ENCODE measurements around the gene ANKRD44. TPM values are rescaled to one million over a fixed set of nuclear protein-coding genes. Genes with fewer than 3 reads are reported as not detected.
"Not testable (repeated sequence)": the region's sequence is repeated elsewhere in the genome, so short reads cannot be mapped to it uniquely, and the experiment has no call there.

ANKRD44 gene
- total RNA-seq, 1 donor from 2014 or later: 11.2 TPM

DNA sequence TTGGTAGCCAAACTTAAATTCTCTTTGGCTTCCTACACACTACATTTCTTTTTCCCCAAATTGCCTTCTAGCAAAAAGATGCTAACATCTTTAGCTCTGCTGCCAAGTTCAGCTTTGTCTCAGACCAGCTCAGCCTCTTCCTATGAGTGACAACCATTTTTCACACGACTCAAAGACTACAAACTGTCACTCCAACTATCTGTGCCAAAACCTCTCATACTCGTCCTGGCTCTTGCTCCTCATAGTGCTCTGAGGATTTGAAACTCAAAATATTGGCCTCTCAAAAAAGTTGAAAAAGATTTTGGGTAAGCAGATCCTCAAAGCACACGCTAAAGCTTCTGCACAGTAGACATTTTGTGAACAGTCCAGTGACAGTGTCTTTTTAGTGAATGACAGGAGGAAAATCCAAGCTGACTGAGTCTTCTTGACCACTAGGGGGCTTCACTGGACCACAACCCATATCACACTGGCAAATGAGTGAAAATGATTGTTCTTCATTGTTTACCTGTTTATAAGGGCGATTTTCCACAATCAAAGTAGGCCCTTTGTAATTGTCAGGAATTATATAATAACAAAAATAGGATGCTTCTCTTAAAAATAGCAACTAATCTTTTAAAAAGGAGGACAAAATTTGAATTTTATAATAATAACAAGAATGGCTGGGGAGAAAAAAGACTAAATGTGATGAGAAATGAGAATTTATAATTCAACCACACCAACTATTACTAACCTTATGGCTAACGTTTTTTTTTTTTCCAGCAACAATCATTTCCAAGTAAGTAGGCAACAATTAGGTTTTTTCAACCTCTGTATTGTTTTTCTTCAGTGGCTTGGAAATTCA, 298.6 kb downstream of the ANKRD44 start:
- TF ChIP-seq, protein P1, sequence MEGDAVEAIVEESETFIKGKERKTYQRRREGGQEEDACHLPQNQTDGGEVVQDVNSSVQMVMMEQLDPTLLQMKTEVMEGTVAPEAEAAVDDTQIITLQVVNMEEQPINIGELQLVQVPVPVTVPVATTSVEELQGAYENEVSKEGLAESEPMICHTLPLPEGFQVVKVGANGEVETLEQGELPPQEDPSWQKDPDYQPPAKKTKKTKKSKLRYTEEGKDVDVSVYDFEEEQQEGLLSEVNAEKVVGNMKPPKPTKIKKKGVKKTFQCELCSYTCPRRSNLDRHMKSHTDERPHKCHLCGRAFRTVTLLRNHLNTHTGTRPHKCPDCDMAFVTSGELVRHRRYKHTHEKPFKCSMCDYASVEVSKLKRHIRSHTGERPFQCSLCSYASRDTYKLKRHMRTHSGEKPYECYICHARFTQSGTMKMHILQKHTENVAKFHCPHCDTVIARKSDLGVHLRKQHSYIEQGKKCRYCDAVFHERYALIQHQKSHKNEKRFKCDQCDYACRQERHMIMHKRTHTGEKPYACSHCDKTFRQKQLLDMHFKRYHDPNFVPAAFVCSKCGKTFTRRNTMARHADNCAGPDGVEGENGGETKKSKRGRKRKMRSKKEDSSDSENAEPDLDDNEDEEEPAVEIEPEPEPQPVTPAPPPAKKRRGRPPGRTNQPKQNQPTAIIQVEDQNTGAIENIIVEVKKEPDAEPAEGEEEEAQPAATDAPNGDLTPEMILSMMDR (conservative IDR thresholded peaks at IDR 0.05): peak; percentile 91
- Mint-ChIP-seq H3K4me1 (peaks cover 29% of the 10 kb centered on the region), H3K36me3 (ENCODE audit: low read depth) (no peaks in the 10 kb centered on the region), H3K4me3 (no peak overlapping the region), H3K9me3 (no peaks in the 10 kb centered on the region), H3K27me3 (ENCODE audit: low read depth) (no peaks in the 10 kb centered on the region), H3K27ac (ENCODE audit: unreplicated experiment) (no peak overlapping the region)
- DNase-seq (ENCODE audit: low read depth, low spot score): no peak

GRCh38 chr2:197011021-197011417, 299.6 kb downstream of the ANKRD44 start:
- Mint-ChIP-seq H3K4me3 (no peak overlapping the region), H3K36me3 (ENCODE audit: low read depth) (no peaks in the 10 kb centered on the region), H3K9me3 (no peaks in the 10 kb centered on the region), H3K27me3 (ENCODE audit: low read depth) (no peaks in the 10 kb centered on the region), H3K27ac (ENCODE audit: unreplicated experiment) (no peak overlapping the region), H3K4me1 (peaks cover 29% of the 10 kb centered on the region)
- no peak for DNase-seq (ENCODE audit: low read depth, low spot score)
- TF ChIP-seq, protein P1 (conservative IDR thresholded peaks at IDR 0.05): no peak

DNA sequence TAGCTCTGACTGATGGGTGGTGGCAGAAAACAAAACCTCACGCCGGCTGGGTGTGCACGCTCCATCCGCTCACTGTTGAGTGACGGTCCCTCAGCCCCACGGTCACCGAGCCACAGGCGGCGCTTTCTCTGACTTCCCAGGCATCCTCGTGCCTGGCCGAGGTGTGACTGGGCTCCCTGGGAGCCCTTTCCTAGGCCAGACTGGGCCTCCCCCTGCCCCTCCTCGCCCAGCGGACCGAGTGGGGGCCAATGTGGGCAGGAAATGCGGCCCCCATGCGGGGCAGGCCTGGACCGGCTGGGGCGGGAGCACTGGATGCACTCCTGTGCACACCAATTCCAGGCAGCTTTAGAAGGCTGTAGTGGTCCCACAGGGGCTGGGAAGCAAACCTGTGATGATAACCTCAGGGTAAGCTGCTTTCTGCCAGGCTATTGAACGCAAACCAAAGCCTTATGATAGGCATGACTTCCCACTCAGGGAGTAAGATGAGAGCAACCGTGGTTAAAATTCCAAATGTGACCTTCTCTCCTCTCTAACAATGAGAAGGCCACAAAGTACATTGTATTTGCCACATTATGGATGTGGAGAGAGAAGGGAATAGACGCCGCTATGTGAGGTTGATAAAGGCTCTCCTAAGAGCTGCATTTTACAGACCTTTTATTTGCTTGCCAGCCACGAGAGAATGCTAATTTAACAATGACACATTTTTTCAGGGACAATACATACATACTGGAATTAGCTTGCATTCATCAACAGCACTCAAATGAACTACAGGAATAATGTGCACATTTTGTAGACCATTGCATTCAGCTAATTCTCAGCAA, 300.2 kb downstream of the ANKRD44 start:
- Mint-ChIP-seq H3K4me1 (peaks cover 29% of the 10 kb centered on the region), H3K27me3 (ENCODE audit: low read depth) (no peaks in the 10 kb centered on the region)
- no peak for DNase-seq (ENCODE audit: low read depth, low spot score)

GRCh38 chr2:197008741-197009341, 301.7 kb downstream of the ANKRD44 start:
- not testable (repeated sequence) for H3K4me3 Mint-ChIP-seq; H3K9me3 Mint-ChIP-seq; H3K27ac Mint-ChIP-seq (ENCODE audit: unreplicated experiment); H3K36me3 Mint-ChIP-seq (ENCODE audit: low read depth); H3K27me3 Mint-ChIP-seq (ENCODE audit: low read depth); DNase-seq (ENCODE audit: low read depth, low spot score)
- peaks cover 29% of the 10 kb centered on the region for H3K4me1 Mint-ChIP-seq

More for the DNA sequence above, 300.2 kb downstream of the ANKRD44 start:
- TF ChIP-seq, protein P1 (conservative IDR thresholded peaks at IDR 0.05): no peak
- no peak overlapping the region for H3K4me3 Mint-ChIP-seq
- no peaks in the 10 kb centered on the region for H3K36me3 Mint-ChIP-seq (ENCODE audit: low read depth)
- H3K27ac Mint-ChIP-seq (ENCODE audit: unreplicated experiment): no peak overlapping the region
- H3K9me3 Mint-ChIP-seq: no peaks in the 10 kb centered on the region

DNA sequence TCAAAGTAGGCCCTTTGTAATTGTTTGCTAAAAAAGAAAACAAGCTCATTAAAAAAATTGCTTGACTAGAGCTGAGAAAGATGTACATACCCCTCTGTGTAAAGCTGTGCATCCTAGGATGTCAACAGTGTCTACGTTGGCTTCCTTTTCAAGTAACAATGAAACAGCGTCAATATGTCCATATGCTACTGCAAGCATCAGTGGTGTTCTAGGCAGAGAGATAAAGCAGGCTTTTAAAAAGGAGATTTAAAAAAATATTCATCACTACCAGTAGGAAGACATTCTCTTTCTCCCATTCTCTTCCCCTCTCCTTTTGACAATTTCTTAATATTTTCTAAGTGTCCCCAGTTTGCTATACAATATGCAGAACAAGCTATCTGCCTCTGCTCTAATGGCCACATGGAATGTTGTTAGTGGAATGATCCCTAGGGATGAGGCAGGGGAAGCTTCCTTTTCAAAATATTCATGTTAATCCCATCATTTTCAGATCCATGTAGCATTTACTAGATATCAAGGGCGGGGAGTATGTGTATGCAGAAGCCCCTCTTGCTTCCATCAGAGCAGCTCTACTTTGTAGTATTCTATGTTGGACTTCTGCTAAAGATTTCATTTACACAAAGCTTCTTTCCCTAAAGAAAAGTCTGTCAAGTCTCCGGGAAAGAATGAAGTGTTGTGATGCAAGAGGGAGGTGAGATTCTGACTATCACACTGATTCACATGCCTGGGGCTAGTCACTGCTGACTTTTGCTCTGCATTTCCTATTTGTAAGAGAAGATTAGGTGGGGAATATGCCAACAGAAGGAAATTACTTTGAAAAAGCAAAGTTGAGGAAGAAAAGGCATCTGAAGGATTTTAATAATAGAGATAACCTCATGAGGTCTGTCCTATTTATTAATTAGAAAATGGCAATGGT, 302.6 kb downstream of the ANKRD44 start:
- no peaks in the 10 kb centered on the region for H3K36me3 Mint-ChIP-seq (ENCODE audit: low read depth)
- TF ChIP-seq, protein P1 (conservative IDR thresholded peaks at IDR 0.05): no peak
- DNase-seq (ENCODE audit: low read depth, low spot score): no peak
- H3K9me3 Mint-ChIP-seq: no peaks in the 10 kb centered on the region
- peaks cover 29% of the 10 kb centered on the region for H3K4me1 Mint-ChIP-seq
- no peaks in the 10 kb centered on the region for H3K27me3 Mint-ChIP-seq (ENCODE audit: low read depth)
- H3K27ac Mint-ChIP-seq (ENCODE audit: unreplicated experiment): no peak overlapping the region
- H3K4me3 Mint-ChIP-seq: no peak overlapping the region

Measured in neural crest cell (in vitro differentiated cells).